ENCODE results near the gene RAB39A. TPM values are rescaled to one million over a fixed set of nuclear protein-coding genes. Genes with fewer than 3 reads are reported as not detected.

The RAB39A gene
- total and polyA plus RNA-seq, 2 donors (not counting 1 experiment from before 2014, with no cell fraction given): not detected

DNA sequence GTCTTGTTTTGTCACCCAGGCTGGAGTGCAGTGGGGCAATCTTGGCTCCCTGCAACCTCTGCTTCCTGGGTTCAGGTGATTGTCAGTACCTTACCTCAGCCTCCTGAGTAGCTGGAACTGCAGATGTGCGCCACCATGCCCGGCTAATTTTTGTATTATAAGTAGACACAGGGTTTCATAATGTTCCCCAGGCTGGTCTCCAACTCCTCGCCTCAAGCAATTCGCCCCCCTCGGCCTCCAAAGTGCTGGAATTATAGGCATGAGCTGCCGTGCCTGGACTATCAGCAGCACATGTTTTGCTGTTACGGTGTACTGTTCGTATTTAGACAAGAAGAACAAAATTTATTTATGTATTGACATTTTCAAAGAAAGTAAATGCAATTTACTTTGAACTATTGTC, 34.8 kb downstream of the RAB39A start:
- Histone ChIP-seq H3K9me3 (ENCODE audit: control insufficient read depth, insufficient read depth, low read depth, low read length) (no peaks in the 10 kb centered on the region), H3K27me3 (ENCODE audit: control insufficient read depth, insufficient read depth, low read length) (no peaks in the 10 kb centered on the region), H3K36me3 (ENCODE audit: control insufficient read depth, insufficient read depth, low read length) (no peaks in the 10 kb centered on the region), H3K9ac (ENCODE audit: insufficient read depth, low read length) (no peak overlapping the region), H3K79me2 (ENCODE audit: control insufficient read depth, insufficient read depth, low read length) (no peaks in the 10 kb centered on the region), H3K4me1 (ENCODE audit: control insufficient read depth, extremely low read depth, insufficient read depth, low read length) (no peaks in the 10 kb centered on the region), H4K20me1 (ENCODE audit: control insufficient read depth, extremely low read depth, insufficient read depth, low read length) (no peaks in the 10 kb centered on the region), H3K4me3 (replicated peaks in 1 of 4; ENCODE audit: control extremely low read depth in 1 of 4, insufficient read depth in 1 of 4, low read depth in 3 of 4, low read length in 4 of 4) (no peak overlapping the region), H3K4me2 (ENCODE audit: extremely low read depth, insufficient read depth, low read length) (no peak overlapping the region), H3K27ac (ENCODE audit: insufficient read depth, low read length) (no peak overlapping the region), H2AFZ (ENCODE audit: low read length) (no peak overlapping the region)
- no peak for TF ChIP-seq EZH2 (IDR thresholded peaks at IDR 0.05; ENCODE audit: low read length, missing control alignments)
- TF ChIP-seq, protein P1, sequence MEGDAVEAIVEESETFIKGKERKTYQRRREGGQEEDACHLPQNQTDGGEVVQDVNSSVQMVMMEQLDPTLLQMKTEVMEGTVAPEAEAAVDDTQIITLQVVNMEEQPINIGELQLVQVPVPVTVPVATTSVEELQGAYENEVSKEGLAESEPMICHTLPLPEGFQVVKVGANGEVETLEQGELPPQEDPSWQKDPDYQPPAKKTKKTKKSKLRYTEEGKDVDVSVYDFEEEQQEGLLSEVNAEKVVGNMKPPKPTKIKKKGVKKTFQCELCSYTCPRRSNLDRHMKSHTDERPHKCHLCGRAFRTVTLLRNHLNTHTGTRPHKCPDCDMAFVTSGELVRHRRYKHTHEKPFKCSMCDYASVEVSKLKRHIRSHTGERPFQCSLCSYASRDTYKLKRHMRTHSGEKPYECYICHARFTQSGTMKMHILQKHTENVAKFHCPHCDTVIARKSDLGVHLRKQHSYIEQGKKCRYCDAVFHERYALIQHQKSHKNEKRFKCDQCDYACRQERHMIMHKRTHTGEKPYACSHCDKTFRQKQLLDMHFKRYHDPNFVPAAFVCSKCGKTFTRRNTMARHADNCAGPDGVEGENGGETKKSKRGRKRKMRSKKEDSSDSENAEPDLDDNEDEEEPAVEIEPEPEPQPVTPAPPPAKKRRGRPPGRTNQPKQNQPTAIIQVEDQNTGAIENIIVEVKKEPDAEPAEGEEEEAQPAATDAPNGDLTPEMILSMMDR (conservative IDR thresholded peaks at IDR 0.05 in 1 of 2, IDR thresholded peaks at IDR 0.05 in 1 of 2; ENCODE audit: low read depth in 1 of 2, low read length in 2 of 2): no peak
- DNase-seq (ENCODE audit: low read depth in 2 of 2): no peak

DNA sequence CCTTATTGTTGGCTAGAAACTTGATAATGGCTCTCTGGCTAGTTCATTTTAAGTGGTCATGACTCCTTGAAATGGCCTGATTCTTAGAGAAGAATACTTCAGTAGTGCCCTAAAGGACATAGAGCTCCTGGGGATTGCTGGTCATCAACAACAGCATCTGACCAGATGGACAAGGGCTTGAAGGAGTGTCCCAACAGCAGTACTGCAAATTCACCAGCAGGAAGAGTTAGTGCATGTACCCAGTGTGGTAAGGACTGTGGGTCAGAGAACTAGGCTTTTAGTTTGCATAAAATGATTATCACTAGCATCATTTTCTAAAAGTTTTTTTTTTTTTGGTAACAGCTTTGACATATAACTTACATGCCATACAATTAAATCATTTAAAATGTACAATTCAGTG, 41.0 kb downstream of the RAB39A start:
- TF ChIP-seq EZH2 (IDR thresholded peaks at IDR 0.05; ENCODE audit: low read length, missing control alignments): no peak
- TF ChIP-seq, protein P1 (conservative IDR thresholded peaks at IDR 0.05 in 1 of 2, IDR thresholded peaks at IDR 0.05 in 1 of 2; ENCODE audit: low read depth in 1 of 2, low read length in 2 of 2): no peak
- H3K4me2 ChIP-seq (ENCODE audit: extremely low read depth, insufficient read depth, low read length): no peak overlapping the region
- no peaks in the 10 kb centered on the region for H3K4me1 ChIP-seq (ENCODE audit: control insufficient read depth, extremely low read depth, insufficient read depth, low read length)
- H4K20me1 ChIP-seq (ENCODE audit: control insufficient read depth, extremely low read depth, insufficient read depth, low read length): no peaks in the 10 kb centered on the region
- no peak overlapping the region for H3K27ac ChIP-seq (ENCODE audit: insufficient read depth, low read length)
- no peaks in the 10 kb centered on the region for H3K36me3 ChIP-seq (ENCODE audit: control insufficient read depth, insufficient read depth, low read length)
- H3K27me3 ChIP-seq (ENCODE audit: control insufficient read depth, insufficient read depth, low read length): no peaks in the 10 kb centered on the region
- no peak overlapping the region for H2AFZ ChIP-seq (ENCODE audit: low read length)
- no peaks in the 10 kb centered on the region for H3K9me3 ChIP-seq (ENCODE audit: control insufficient read depth, insufficient read depth, low read depth, low read length)
- H3K4me3 ChIP-seq (replicated peaks in 1 of 4; ENCODE audit: control extremely low read depth in 1 of 4, insufficient read depth in 1 of 4, low read depth in 3 of 4, low read length in 4 of 4): no peak overlapping the region
- no peaks in the 10 kb centered on the region for H3K79me2 ChIP-seq (ENCODE audit: control insufficient read depth, insufficient read depth, low read length)
- DNase-seq (ENCODE audit: low read depth in 2 of 2): no peak
- no peak overlapping the region for H3K9ac ChIP-seq (ENCODE audit: insufficient read depth, low read length)

DNA sequence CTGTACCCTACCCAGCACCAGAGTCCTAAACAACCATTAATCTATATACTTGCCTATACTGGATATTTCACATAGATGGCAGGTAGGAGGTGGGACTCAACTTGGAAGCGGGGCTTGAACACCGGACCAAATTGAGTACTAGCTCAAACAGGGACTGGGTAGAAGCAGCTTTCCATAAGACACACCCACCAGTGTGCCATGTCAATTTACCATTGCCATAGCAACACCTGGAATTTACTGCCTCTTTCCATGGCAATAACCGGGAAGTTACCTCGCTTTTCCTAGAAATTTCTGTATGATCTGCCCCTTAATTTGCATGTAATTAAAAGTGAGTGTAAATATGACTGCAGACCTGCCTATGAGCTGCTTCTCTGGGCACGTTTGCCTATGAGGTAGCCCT, 41.8 kb downstream of the RAB39A start:
- no peak overlapping the region for H2AFZ ChIP-seq (ENCODE audit: low read length)
- H3K4me3 ChIP-seq (replicated peaks in 1 of 4; ENCODE audit: control extremely low read depth in 1 of 4, insufficient read depth in 1 of 4, low read depth in 3 of 4, low read length in 4 of 4): no peak overlapping the region
- no peak overlapping the region for H3K27ac ChIP-seq (ENCODE audit: insufficient read depth, low read length)
- TF ChIP-seq, protein P1 (conservative IDR thresholded peaks at IDR 0.05 in 1 of 2, IDR thresholded peaks at IDR 0.05 in 1 of 2; ENCODE audit: low read depth in 1 of 2, low read length in 2 of 2): no peak
- no peak for TF ChIP-seq EZH2 (IDR thresholded peaks at IDR 0.05; ENCODE audit: low read length, missing control alignments)
- H3K4me2 ChIP-seq (ENCODE audit: extremely low read depth, insufficient read depth, low read length): no peak overlapping the region
- H3K79me2 ChIP-seq (ENCODE audit: control insufficient read depth, insufficient read depth, low read length): no peaks in the 10 kb centered on the region
- no peak for DNase-seq (ENCODE audit: low read depth in 2 of 2)
- no peak overlapping the region for H3K9ac ChIP-seq (ENCODE audit: insufficient read depth, low read length)
- H3K4me1 ChIP-seq (ENCODE audit: control insufficient read depth, extremely low read depth, insufficient read depth, low read length): no peaks in the 10 kb centered on the region
- no peaks in the 10 kb centered on the region for H3K27me3 ChIP-seq (ENCODE audit: control insufficient read depth, insufficient read depth, low read length)
- no peaks in the 10 kb centered on the region for H4K20me1 ChIP-seq (ENCODE audit: control insufficient read depth, extremely low read depth, insufficient read depth, low read length)
- no peaks in the 10 kb centered on the region for H3K36me3 ChIP-seq (ENCODE audit: control insufficient read depth, insufficient read depth, low read length)
- H3K9me3 ChIP-seq (ENCODE audit: control insufficient read depth, insufficient read depth, low read depth, low read length): no peaks in the 10 kb centered on the region
